IMR-90 (cell line): ENCODE data around the gene SNTA1.
A peak's percentile ranks its signal among the peaks of the same experiment; 100 is the strongest.

Experiments
- FOS ChIP-seq: fragments of 150-350 bp; IDR thresholded peaks from 2 replicates; pipeline ENCODE4 v1.6.1; 2016; ENCODE audit warnings: low read depth, low read length
- MAFK ChIP-seq: IDR thresholded peaks from 2 replicates; pipeline ENCODE4 v1.6.1; 2012; ENCODE audit warnings: low read depth, low read length, improper control_type of control experiment
- POLR2A ChIP-seq: IDR thresholded peaks from 2 replicates; pipeline ENCODE4 v1.6.1; 2012; ENCODE audit warnings: mild to moderate bottlenecking, low read depth, low read length
- RAD21 ChIP-seq: IDR thresholded peaks from 2 replicates; pipeline ENCODE4 v1.6.1; 2012; ENCODE audit warnings: low read length, improper control_type of control experiment

DNA sequence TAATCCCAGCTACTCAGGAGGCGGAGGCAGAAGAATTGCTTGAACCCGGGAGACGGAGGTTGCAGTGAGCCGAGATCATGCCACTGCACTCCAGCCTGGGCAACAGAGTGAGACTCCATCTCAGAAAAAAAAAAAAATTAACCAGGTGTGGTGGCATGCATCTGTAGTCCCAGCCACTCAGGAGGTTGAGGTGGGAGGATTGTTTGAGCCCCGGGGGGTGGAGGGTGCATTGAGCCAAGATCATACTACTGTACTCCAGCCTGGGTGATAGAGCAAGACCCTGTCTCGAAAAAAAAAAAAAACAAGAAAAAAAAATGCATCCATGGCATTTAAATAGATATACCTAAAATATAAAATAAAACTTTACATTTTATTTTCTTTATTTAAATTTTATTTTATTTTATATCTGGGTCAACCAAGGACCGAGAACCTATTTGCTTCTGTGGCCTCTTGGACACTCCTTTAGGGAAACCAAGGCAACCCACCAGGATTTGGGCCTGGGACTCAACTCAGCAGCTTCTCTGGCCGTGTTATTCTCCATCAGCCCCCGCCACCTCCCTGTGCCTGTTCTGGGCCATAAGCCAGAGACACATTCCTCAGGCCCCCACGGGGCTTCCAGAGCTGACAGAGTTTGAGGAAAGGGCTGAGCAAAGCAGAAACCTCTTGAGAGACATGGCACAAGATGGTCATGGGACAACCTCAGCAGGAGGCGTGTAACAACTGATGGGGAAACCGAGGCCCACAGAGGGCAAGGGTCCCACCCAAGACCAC, 6.2 kb downstream of the SNTA1 start:
- TF ChIP-seq MAFK, result 0 out of 2 replicates have a peak, but pooled peaks have one; percentile 4
- TF ChIP-seq RAD21, result no peak
- no peak for TF ChIP-seq POLR2A
- TF ChIP-seq FOS, result no peak
